Panc1 (cell line): ENCODE results near the gene UHRF2. TPM values are rescaled to one million over a fixed set of nuclear protein-coding genes. Genes with fewer than 3 reads are reported as not detected.

Source experiments
- ATAC-seq: fragments of 200-7000 bp; cut with Tn5 transposase; 2 replicates; pipeline ENCODE4 v1.9.1; 2020; ENCODE audit warnings: mild to moderate bottlenecking, moderate library complexity
- BruUV-seq: library from RNA; stranded (reverse); fragments of 400-500 nt; replicated peaks from 2 replicates; lab custom pipeline; 2021; lab: Mats Ljungman, UMichigan
- CTCF ChIA-PET: fragments of 300-600 bp; sonication (Branson Sonifier 250); formaldehyde crosslinking; loops from one replicate; lab custom pipeline; 2022; ENCODE audit warnings: antibody characterized with exemption; lab: Charles Lee
- POLR2A ChIA-PET: fragments of 300-600 bp; sonication (Branson Sonifier 250); formaldehyde crosslinking; loops from one replicate; lab custom pipeline; 2022; ENCODE audit warnings: antibody characterized with exemption; lab: Charles Lee
- DNase-seq: peaks from one replicate; pipeline ENCODE4 v3.0.0-alpha.2; 2010; ENCODE audit warnings: low read depth, low spot score
- H3K27ac ChIP-seq: 2 replicates; pipeline ENCODE4 v1.5.1; 2011; ENCODE audit warnings: mild to moderate bottlenecking, low read length, inconsistent platforms
- H3K27me3 ChIP-seq: fragments of 200-500 bp; sonication (Bioruptor generic); 2 replicates; pipeline ENCODE4 v1.6.0; 2014; ENCODE audit warnings: low read length, inconsistent platforms; ENCODE audit not compliant: control insufficient read depth, insufficient read depth
- H3K36me3 ChIP-seq: fragments of 200-500 bp; sonication (Bioruptor generic); 2 replicates; pipeline ENCODE4 v1.5.1; 2014; ENCODE audit warnings: inconsistent platforms, mild to moderate bottlenecking, low read length, moderate library complexity; ENCODE audit not compliant: control insufficient read depth, insufficient read depth
- H3K4me1 ChIP-seq: 2 replicates; pipeline ENCODE4 v1.5.1; 2011; ENCODE audit warnings: inconsistent platforms, mild to moderate bottlenecking, low read length, moderate library complexity; ENCODE audit not compliant: control insufficient read depth, insufficient read depth
- H3K4me3 ChIP-seq, 2 experiments: 2 replicates each; pipeline ENCODE4 v1.5.1; 2011 to 2012; ENCODE audit warnings: low read depth in 2 of 2, low read length in 2 of 2, mild to moderate bottlenecking in 2 of 2, inconsistent platforms in 1 of 2, moderate library complexity in 1 of 2
- H3K9me3 ChIP-seq: fragments of 200-500 bp; sonication (Bioruptor generic); 2 replicates; pipeline ENCODE4 v1.5.1; 2014; ENCODE audit warnings: low read depth, mild to moderate bottlenecking, inconsistent platforms, low read length, moderate library complexity; ENCODE audit not compliant: control insufficient read depth, insufficient read depth
- POLR2AphosphoS5 ChIP-seq: IDR thresholded peaks from 2 replicates; pipeline ENCODE4 v1.6.1; 2012; ENCODE audit warnings: mild to moderate bottlenecking, low read depth, low read length, moderate library complexity
- SIN3A ChIP-seq: IDR thresholded peaks from 2 replicates; pipeline ENCODE4 v1.6.1; 2012; ENCODE audit warnings: low read depth, mild to moderate bottlenecking, low read length, moderate library complexity, borderline replicate concordance; ENCODE audit not compliant: insufficient read depth
- TCF7L2 ChIP-seq: IDR thresholded peaks from 2 replicates; pipeline ENCODE4 v1.6.1; 2011; ENCODE audit warnings: mild to moderate bottlenecking, low read depth, low read length, inconsistent platforms
- in situ Hi-C: cut with HindIII; loops from 2 replicates; pipeline ENCODE4 v1.10.0; 2016; ENCODE audit warnings: low sequenced_read_pairs, low pct_unique_long_range_greater_than_20kb
- intact Hi-C: fragments of 100-400 bp; cut with micrococcal nuclease; formaldehyde crosslinking; loops from one replicate; pipeline ENCODE4 v1.10.0; 2022; ENCODE audit not compliant: unreplicated experiment
- total RNA-seq: library from RNA; stranded (reverse); gene quantifications from one replicate; pipeline ENCODE4 v1.2.1, GENCODE V29; 2021; ENCODE audit not compliant: unreplicated experiment
- TF ChIP-seq, protein P1 (sequence below): fragments of 450-650 bp; IDR thresholded peaks from 2 replicates; pipeline ENCODE4 v1.5.1; 2017; ENCODE audit warnings: mild to moderate bottlenecking
- TF ChIP-seq, protein P2 (sequence below), 2 experiments: IDR thresholded peaks; 2 replicates each; pipeline ENCODE4 v1.6.1; 2011 to 2012; ENCODE audit warnings: low read depth in 2 of 2, control low read depth in 1 of 2, low read length in 1 of 2, mild to moderate bottlenecking in 1 of 2, moderate library complexity in 1 of 2; ENCODE audit not compliant: insufficient read depth in 1 of 2

Gene UHRF2
- total RNA-seq, 1 experiment from 2014 or later = 17.2 TPM

DNA sequence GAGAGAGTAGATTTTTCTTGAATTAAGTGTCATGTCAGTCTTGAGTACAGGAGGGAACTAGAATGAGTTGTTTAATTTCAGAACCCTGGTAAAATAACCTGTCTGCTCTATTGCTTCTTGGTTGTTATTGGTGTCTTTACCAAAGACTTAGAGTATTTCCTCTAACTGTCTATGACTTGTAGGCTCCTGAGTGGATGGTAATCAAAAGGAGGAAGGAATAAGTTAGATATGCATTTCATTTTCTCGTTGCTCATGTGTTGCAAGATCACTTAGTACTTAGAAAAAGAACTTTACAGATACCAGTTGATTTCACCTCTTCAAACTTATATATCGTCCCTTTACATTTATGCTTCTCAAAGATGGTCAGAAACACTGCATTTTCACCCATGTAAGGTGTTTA lies 31.1 kb downstream of the UHRF2 start:
- POLR2A ChIA-PET = no interaction called here
- H3K9me3 ChIP-seq = no peaks in the 10 kb centered on the region
- BruUV-seq = no TSS peak

DNA sequence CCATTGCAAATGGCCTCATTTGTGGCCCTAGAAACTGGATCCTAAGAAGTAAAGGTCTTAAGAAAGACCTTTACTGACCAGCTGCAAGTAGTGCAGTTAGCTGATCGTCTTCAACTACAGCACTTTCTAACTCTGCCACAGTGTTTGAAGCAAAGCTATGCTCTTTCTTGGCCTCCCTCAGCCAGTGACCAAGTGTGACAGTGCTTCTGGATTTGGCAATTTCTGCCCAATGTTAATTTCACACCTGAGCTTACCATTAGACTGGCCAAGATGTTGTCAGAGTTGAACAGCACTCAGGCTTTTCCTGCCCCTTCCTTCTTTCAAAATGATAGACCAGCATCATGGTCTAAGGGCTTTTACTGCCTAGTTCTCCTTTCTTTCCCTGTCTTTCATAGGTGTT lies 36.1 kb downstream of the UHRF2 start:
- Histone ChIP-seq H3K36me3 (no peaks in the 10 kb centered on the region), H3K4me3 (no peak overlapping the region), H3K9me3 (no peaks in the 10 kb centered on the region), H3K27ac (no peak overlapping the region), H3K27me3 (no peaks in the 10 kb centered on the region), H3K4me1 (no peaks in the 10 kb centered on the region)
- no peak for ATAC-seq
- TF ChIP-seq SIN3A = no peak
- TF ChIP-seq, protein P1, sequence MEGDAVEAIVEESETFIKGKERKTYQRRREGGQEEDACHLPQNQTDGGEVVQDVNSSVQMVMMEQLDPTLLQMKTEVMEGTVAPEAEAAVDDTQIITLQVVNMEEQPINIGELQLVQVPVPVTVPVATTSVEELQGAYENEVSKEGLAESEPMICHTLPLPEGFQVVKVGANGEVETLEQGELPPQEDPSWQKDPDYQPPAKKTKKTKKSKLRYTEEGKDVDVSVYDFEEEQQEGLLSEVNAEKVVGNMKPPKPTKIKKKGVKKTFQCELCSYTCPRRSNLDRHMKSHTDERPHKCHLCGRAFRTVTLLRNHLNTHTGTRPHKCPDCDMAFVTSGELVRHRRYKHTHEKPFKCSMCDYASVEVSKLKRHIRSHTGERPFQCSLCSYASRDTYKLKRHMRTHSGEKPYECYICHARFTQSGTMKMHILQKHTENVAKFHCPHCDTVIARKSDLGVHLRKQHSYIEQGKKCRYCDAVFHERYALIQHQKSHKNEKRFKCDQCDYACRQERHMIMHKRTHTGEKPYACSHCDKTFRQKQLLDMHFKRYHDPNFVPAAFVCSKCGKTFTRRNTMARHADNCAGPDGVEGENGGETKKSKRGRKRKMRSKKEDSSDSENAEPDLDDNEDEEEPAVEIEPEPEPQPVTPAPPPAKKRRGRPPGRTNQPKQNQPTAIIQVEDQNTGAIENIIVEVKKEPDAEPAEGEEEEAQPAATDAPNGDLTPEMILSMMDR = no peak
- no peak for TF ChIP-seq POLR2AphosphoS5
- no peak for TF ChIP-seq TCF7L2
- TF ChIP-seq, protein P2, sequence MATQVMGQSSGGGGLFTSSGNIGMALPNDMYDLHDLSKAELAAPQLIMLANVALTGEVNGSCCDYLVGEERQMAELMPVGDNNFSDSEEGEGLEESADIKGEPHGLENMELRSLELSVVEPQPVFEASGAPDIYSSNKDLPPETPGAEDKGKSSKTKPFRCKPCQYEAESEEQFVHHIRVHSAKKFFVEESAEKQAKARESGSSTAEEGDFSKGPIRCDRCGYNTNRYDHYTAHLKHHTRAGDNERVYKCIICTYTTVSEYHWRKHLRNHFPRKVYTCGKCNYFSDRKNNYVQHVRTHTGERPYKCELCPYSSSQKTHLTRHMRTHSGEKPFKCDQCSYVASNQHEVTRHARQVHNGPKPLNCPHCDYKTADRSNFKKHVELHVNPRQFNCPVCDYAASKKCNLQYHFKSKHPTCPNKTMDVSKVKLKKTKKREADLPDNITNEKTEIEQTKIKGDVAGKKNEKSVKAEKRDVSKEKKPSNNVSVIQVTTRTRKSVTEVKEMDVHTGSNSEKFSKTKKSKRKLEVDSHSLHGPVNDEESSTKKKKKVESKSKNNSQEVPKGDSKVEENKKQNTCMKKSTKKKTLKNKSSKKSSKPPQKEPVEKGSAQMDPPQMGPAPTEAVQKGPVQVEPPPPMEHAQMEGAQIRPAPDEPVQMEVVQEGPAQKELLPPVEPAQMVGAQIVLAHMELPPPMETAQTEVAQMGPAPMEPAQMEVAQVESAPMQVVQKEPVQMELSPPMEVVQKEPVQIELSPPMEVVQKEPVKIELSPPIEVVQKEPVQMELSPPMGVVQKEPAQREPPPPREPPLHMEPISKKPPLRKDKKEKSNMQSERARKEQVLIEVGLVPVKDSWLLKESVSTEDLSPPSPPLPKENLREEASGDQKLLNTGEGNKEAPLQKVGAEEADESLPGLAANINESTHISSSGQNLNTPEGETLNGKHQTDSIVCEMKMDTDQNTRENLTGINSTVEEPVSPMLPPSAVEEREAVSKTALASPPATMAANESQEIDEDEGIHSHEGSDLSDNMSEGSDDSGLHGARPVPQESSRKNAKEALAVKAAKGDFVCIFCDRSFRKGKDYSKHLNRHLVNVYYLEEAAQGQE (IDR thresholded peaks at IDR 0.05; ENCODE audit: insufficient read depth in 1 of 2, low read depth in 2 of 2, low read length in 1 of 2) = no peak
- DNase-seq = no peak
- in situ Hi-C loops = no loop called here
- ChIA-PET POLR2A (no interaction called here), CTCF (no interaction called here)
- intact Hi-C loops = no loop called here
- no TSS peak for BruUV-seq

More for the DNA sequence above, 31.1 kb downstream of the UHRF2 start:
- Histone ChIP-seq H3K4me1 (no peaks in the 10 kb centered on the region), H3K27ac (no peak overlapping the region), H3K27me3 (no peaks in the 10 kb centered on the region), H3K4me3 (no peak overlapping the region), H3K36me3 (no peaks in the 10 kb centered on the region)
- ATAC-seq (no peak), DNase-seq (no peak)
- intact Hi-C loops (no loop called here), in situ Hi-C loops (no loop called here)
- CTCF ChIA-PET = no interaction called here
- TF ChIP-seq, protein P1 = no peak
- TF ChIP-seq, protein P2 (IDR thresholded peaks at IDR 0.05; ENCODE audit: insufficient read depth in 1 of 2, low read depth in 2 of 2, low read length in 1 of 2) = no peak
- TF ChIP-seq TCF7L2 (no peak), POLR2AphosphoS5 (no peak), SIN3A (no peak)
